IMR-90 (cell line): Measurements from ENCODE around the gene GLG1. TPM values are rescaled to one million over a fixed set of nuclear protein-coding genes. Genes with fewer than 3 reads are reported as not detected.

Source experiments
- ATAC-seq: fragments of 200-7000 bp; cut with Tn5 transposase; 2 replicates; pipeline ENCODE4 v1.9.1; 2020; ENCODE audit warnings: low read depth, mild to moderate bottlenecking, moderate library complexity
- BruUV-seq: library from RNA; stranded (reverse); fragments of 400-500 nt; replicated peaks from 2 replicates; lab custom pipeline; 2021; lab: Mats Ljungman, UMichigan
- CTCF ChIA-PET: fragments of 300-600 bp; formaldehyde crosslinking; extraction: SDS; loops from one replicate; lab custom pipeline; 2021; ENCODE audit warnings: antibody characterized with exemption; lab: Yijun Ruan, JAX
- POLR2A ChIA-PET: fragments of 300-600 bp; sonication (Branson Sonifier 250); formaldehyde crosslinking; loops from one replicate; lab custom pipeline; 2022; ENCODE audit warnings: antibody characterized with exemption; ENCODE audit not compliant: unreplicated experiment; lab: Charles Lee
- DNase-seq: peaks from one replicate; pipeline ENCODE4 v3.0.0; 2013
- H2AFZ ChIP-seq: replicated peaks from 2 replicates; pipeline ENCODE3; 2013; ENCODE audit warnings: low read length, mild to moderate bottlenecking; ENCODE audit not compliant: poor library complexity
- H2AK5ac ChIP-seq: 2 replicates; pipeline ENCODE4 v1.6.1; 2013; ENCODE audit warnings: low read depth, low read length, inconsistent platforms
- H2AK9ac ChIP-seq: replicated peaks from 2 replicates; pipeline ENCODE3; 2013; ENCODE audit warnings: mild to moderate bottlenecking, low read depth, low read length, moderate library complexity; ENCODE audit not compliant: poor library complexity
- H2BK120ac ChIP-seq: 2 replicates; pipeline ENCODE4 v1.6.1; 2013; ENCODE audit warnings: low read depth, low read length, inconsistent platforms
- H2BK15ac ChIP-seq: 3 replicates; pipeline ENCODE4 v1.6.1; 2013; ENCODE audit warnings: low read depth, low read length, inconsistent platforms
- H2BK20ac ChIP-seq: 2 replicates; pipeline ENCODE4 v1.6.1; 2013; ENCODE audit warnings: low read depth, mild to moderate bottlenecking, inconsistent platforms, low read length, moderate library complexity
- H2BK5ac ChIP-seq: 2 replicates; pipeline ENCODE4 v1.6.1; 2013; ENCODE audit warnings: mild to moderate bottlenecking, low read depth, low read length, inconsistent platforms; ENCODE audit not compliant: poor library complexity, severe bottlenecking
- H3K14ac ChIP-seq: replicated peaks from 2 replicates; pipeline ENCODE4 v1.6.1; 2013; ENCODE audit warnings: low read depth, low read length, inconsistent platforms
- H3K18ac ChIP-seq: 2 replicates; pipeline ENCODE4 v1.6.1; 2013; ENCODE audit warnings: low read depth, low read length, control low read depth
- H3K23ac ChIP-seq: 2 replicates; pipeline ENCODE4 v1.6.1; 2013; ENCODE audit warnings: low read depth, low read length, inconsistent platforms
- H3K27ac ChIP-seq: 2 replicates; pipeline ENCODE4 v1.5.1; 2013; ENCODE audit warnings: mild to moderate bottlenecking, control low read depth, low read length; ENCODE audit not compliant: insufficient read depth
- H3K27me3 ChIP-seq: 2 replicates; pipeline ENCODE4 v1.6.1; 2013; ENCODE audit warnings: low read length; ENCODE audit not compliant: control insufficient read depth, insufficient read depth
- H3K36me3 ChIP-seq: 2 replicates; pipeline ENCODE4 v1.6.1; 2013; ENCODE audit warnings: low read length, mixed read lengths; ENCODE audit not compliant: control insufficient read depth, insufficient read depth
- H3K4ac ChIP-seq: 2 replicates; pipeline ENCODE4 v1.6.1; 2013; ENCODE audit warnings: low read depth, low read length, inconsistent platforms
- H3K4me1 ChIP-seq: 2 replicates; pipeline ENCODE4 v1.6.1; 2013; ENCODE audit warnings: low read length, mixed read lengths; ENCODE audit not compliant: control insufficient read depth, insufficient read depth
- H3K4me2 ChIP-seq: 2 replicates; pipeline ENCODE4 v1.6.1; 2013; ENCODE audit warnings: low read depth, mild to moderate bottlenecking, control low read depth, low read length, moderate library complexity
- H3K4me3 ChIP-seq: 2 replicates; pipeline ENCODE4 v1.5.1; 2013; ENCODE audit warnings: low read depth, mild to moderate bottlenecking, control low read depth, low read length, moderate library complexity; ENCODE audit not compliant: insufficient read depth
- H3K56ac ChIP-seq: 2 replicates; pipeline ENCODE4 v1.6.1; 2013; ENCODE audit warnings: low read length, inconsistent platforms; ENCODE audit not compliant: insufficient read depth; ENCODE audit errors: extremely low read depth
- H3K79me1 ChIP-seq, 2 experiments: 2 replicates each; pipeline ENCODE4 v1.6.1; 2013; ENCODE audit warnings: low read length in 2 of 2, inconsistent platforms in 1 of 2, low read depth in 1 of 2
- H3K9ac ChIP-seq: 2 replicates; pipeline ENCODE4 v1.6.1; 2013; ENCODE audit warnings: low read depth, low read length, control low read depth
- H3K9me1 ChIP-seq: 2 replicates; pipeline ENCODE4 v1.6.1; 2013; ENCODE audit warnings: low read length, inconsistent platforms; ENCODE audit not compliant: insufficient read depth
- H3K9me3 ChIP-seq: 2 replicates; pipeline ENCODE4 v1.6.1; 2013; ENCODE audit warnings: low read length; ENCODE audit not compliant: control insufficient read depth, insufficient read depth
- H4K20me1 ChIP-seq: 2 replicates; pipeline ENCODE4 v1.6.1; 2013; ENCODE audit warnings: low read length, inconsistent platforms; ENCODE audit not compliant: insufficient read depth
- H4K5ac ChIP-seq: 2 replicates; pipeline ENCODE4 v1.6.1; 2013; ENCODE audit warnings: mild to moderate bottlenecking, low read depth, low read length, control low read depth
- H4K8ac ChIP-seq, 2 experiments: 2 replicates each; pipeline ENCODE4 v1.6.1; 2013; ENCODE audit warnings: low read depth in 2 of 2, low read length in 2 of 2, control low read depth in 1 of 2, inconsistent platforms in 1 of 2
- H4K91ac ChIP-seq: 2 replicates; pipeline ENCODE4 v1.6.1; 2013; ENCODE audit warnings: low read depth, low read length, inconsistent platforms; ENCODE audit not compliant: insufficient read depth
- BHLHE40 ChIP-seq: fragments of 150-350 bp; IDR thresholded peaks from 2 replicates; pipeline ENCODE4 v1.6.1; 2016; ENCODE audit warnings: mild to moderate bottlenecking, low read depth, low read length
- ELK1 ChIP-seq: fragments of 150-350 bp; IDR thresholded peaks from 2 replicates; pipeline ENCODE4 v1.6.1; 2016; ENCODE audit warnings: low read depth, mild to moderate bottlenecking, low read length, moderate library complexity, borderline replicate concordance
- FOS ChIP-seq: fragments of 150-350 bp; IDR thresholded peaks from 2 replicates; pipeline ENCODE4 v1.6.1; 2016; ENCODE audit warnings: low read depth, low read length
- MAFK ChIP-seq: IDR thresholded peaks from 2 replicates; pipeline ENCODE4 v1.6.1; 2012; ENCODE audit warnings: low read depth, low read length, improper control_type of control experiment
- MAZ ChIP-seq: IDR thresholded peaks from 2 replicates; pipeline ENCODE4 v1.6.1; 2012; ENCODE audit warnings: low read depth, mild to moderate bottlenecking, low read length, improper control_type of control experiment, moderate library complexity, borderline replicate concordance
- MXI1 ChIP-seq: IDR thresholded peaks from 2 replicates; pipeline ENCODE4 v1.6.1; 2012; ENCODE audit warnings: low read depth, mild to moderate bottlenecking, low read length, moderate library complexity, borderline replicate concordance
- NFE2L2 ChIP-seq: fragments of 150-350 bp; IDR thresholded peaks from 2 replicates; pipeline ENCODE4 v1.6.1; 2016; ENCODE audit warnings: low read depth, mild to moderate bottlenecking, low read length
- RFX5 ChIP-seq: IDR thresholded peaks from 2 replicates; pipeline ENCODE4 v1.8.0; 2012; ENCODE audit warnings: low read depth, mild to moderate bottlenecking, low read length, moderate library complexity
- WGBS, 2 experiments: methylation state at CpG; one replicate each; pipeline versions ENCODE4 v1.1.5 to v1.1.7; 2013; ENCODE audit warnings: missing lambda C conversion rate in 2 of 2; ENCODE audit not compliant: insufficient read length in 1 of 2; ENCODE audit errors: extremely low coverage in 2 of 2; 5-methylcytosine and 5-hydroxymethylcytosine counted together
- dilution Hi-C: fragments of 300-500 bp; cut with HindIII; formaldehyde crosslinking; loops from one replicate; pipeline ENCODE4 v1.14.3; 2018; ENCODE audit warnings: low sequenced_read_pairs; ENCODE audit not compliant: unreplicated experiment
- in situ Hi-C: fragments of 300-500 bp; cut with MboI; formaldehyde crosslinking; loops from 3 replicates; pipeline ENCODE4 v1.14.3; 2019; ENCODE audit warnings: low sequenced_read_pairs, inconsistent platforms, mixed read lengths
- intact Hi-C: fragments of 100-400 bp; cut with micrococcal nuclease; formaldehyde crosslinking; loops from 2 replicates; pipeline ENCODE4 v1.10.0; 2022
- polyA plus RNA-seq, 3 experiments: library from polyadenylated mRNA; depleted of rRNA; stranded (reverse); fragments of >200 nt; gene quantifications; 2 replicates each; pipeline ENCODE4 v1.2.3, GENCODE V29; 2012; ENCODE audit warnings: low replicate concordance in 1 of 3
- total RNA-seq: library from RNA; depleted of rRNA; stranded (reverse); fragments of >200 nt; gene quantifications from 2 replicates; pipeline ENCODE4 v1.2.3, GENCODE V29; 2012
- TF ChIP-seq, protein P1 (sequence below): conservative IDR thresholded peaks from 2 replicates; pipeline ENCODE4 v1.5.1; 2012; ENCODE audit warnings: mild to moderate bottlenecking, low read depth, low read length, improper control_type of control experiment

Gene GLG1
- total and polyA plus RNA-seq, 2 of the 4 experiments (the other 2 are of a cell fraction), result 91.0 to 107 TPM

GRCh38 chr16:74591876-74592650 lies 14.9 kb downstream of the GLG1 start:
- Histone ChIP-seq H3K4me2 (no peak overlapping the region), H3K9ac (no peak overlapping the region), H3K79me1 (peaks cover 33 to 55% of the 10 kb centered on the region in 2 experiments), H4K8ac (no peak overlapping the region), H3K56ac (no peak overlapping the region), H2BK15ac (no peak overlapping the region), H2BK120ac (no peak overlapping the region), H3K27me3 (no peaks in the 10 kb centered on the region), H3K27ac (no peak overlapping the region), H3K18ac (no peak overlapping the region), H2AK5ac (no peak overlapping the region; the same call in 1 of the 2 replicates), H3K36me3 (peaks cover 6% of the 10 kb centered on the region), H2BK5ac (no peak overlapping the region), H2AK9ac (no peak overlapping the region), H3K23ac (no peak overlapping the region), H3K9me3 (no peaks in the 10 kb centered on the region), H3K4ac (no peak overlapping the region), H3K4me3 (no peak overlapping the region), H2AFZ (no peak overlapping the region), H3K4me1 (no peaks in the 10 kb centered on the region; the same call in 1 of the 2 replicates), H3K9me1 (peaks cover 12% of the 10 kb centered on the region), H2BK20ac (no peak overlapping the region), H4K20me1 (peaks cover 40% of the 10 kb centered on the region), H4K5ac (no peak overlapping the region), H3K14ac (no peak overlapping the region), H4K91ac (no peak overlapping the region)
- 0% methylated on average over 1 of the region's 9 CpGs; no CpG with 5 or more reads in 1 of the 2 experiments for WGBS, 2 experiments
- ChIA-PET POLR2A (no interaction called here), CTCF (no interaction called here)
- DNase-seq, result no peak
- intact Hi-C loops (no loop called here), in situ Hi-C loops (no loop called here), dilution Hi-C loops (no loop called here)
- ATAC-seq, result no peak
- BruUV-seq, result no TSS peak
- TF ChIP-seq ELK1 (no peak), RFX5 (no peak), NFE2L2 (no peak), MAFK (no peak), FOS (no peak), BHLHE40 (no peak), MXI1 (no peak), MAZ (no peak)
- TF ChIP-seq, protein P1, sequence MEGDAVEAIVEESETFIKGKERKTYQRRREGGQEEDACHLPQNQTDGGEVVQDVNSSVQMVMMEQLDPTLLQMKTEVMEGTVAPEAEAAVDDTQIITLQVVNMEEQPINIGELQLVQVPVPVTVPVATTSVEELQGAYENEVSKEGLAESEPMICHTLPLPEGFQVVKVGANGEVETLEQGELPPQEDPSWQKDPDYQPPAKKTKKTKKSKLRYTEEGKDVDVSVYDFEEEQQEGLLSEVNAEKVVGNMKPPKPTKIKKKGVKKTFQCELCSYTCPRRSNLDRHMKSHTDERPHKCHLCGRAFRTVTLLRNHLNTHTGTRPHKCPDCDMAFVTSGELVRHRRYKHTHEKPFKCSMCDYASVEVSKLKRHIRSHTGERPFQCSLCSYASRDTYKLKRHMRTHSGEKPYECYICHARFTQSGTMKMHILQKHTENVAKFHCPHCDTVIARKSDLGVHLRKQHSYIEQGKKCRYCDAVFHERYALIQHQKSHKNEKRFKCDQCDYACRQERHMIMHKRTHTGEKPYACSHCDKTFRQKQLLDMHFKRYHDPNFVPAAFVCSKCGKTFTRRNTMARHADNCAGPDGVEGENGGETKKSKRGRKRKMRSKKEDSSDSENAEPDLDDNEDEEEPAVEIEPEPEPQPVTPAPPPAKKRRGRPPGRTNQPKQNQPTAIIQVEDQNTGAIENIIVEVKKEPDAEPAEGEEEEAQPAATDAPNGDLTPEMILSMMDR, result no peak
